MM.1S (cell line): ENCODE measurements around the gene ADAMTS18.
"Not testable (repeated sequence)": the region's sequence is repeated elsewhere in the genome, so short reads cannot be mapped to it uniquely, and the experiment has no call there.

Experiments
- DNase-seq: peaks from one replicate; pipeline ENCODE4 v3.0.0-alpha.2; 2015
- H2AFZ ChIP-seq: fragments of 300-600 bp; sonication (generic); 2 replicates; pipeline ENCODE4 v1.6.0; 2016; ENCODE audit warnings: antibody characterized with exemption, low read length
- H3F3A ChIP-seq: fragments of 300-600 bp; sonication (generic); 2 replicates; pipeline ENCODE4 v1.6.1; 2016; ENCODE audit warnings: mild to moderate bottlenecking, antibody characterized with exemption, low read length, moderate library complexity, mixed read lengths; ENCODE audit not compliant: insufficient read depth
- H3K27ac ChIP-seq: fragments of 300-600 bp; sonication (generic); 2 replicates; pipeline ENCODE4 v1.5.1; 2016; ENCODE audit warnings: mild to moderate bottlenecking, low read length
- H3K27me3 ChIP-seq: fragments of 300-600 bp; sonication (generic); replicated peaks from 2 replicates; pipeline ENCODE4 v1.6.0; 2016; ENCODE audit warnings: low read length; ENCODE audit not compliant: insufficient read depth
- H3K36me3 ChIP-seq: fragments of 300-600 bp; sonication (generic); replicated peaks from 2 replicates; pipeline ENCODE4 v1.6.1; 2016; ENCODE audit warnings: mild to moderate bottlenecking, low read length, mixed read lengths; ENCODE audit not compliant: insufficient read depth
- H3K4me1 ChIP-seq: fragments of 300-600 bp; sonication (generic); 2 replicates; pipeline ENCODE4 v1.6.1; 2016; ENCODE audit warnings: low read length, mixed read lengths
- H3K4me2 ChIP-seq: fragments of 300-600 bp; sonication (generic); 2 replicates; pipeline ENCODE4 v1.6.0; 2016; ENCODE audit warnings: low read depth, low read length
- H3K4me3 ChIP-seq: fragments of 300-600 bp; sonication (generic); 2 replicates; pipeline ENCODE4 v1.5.1; 2016; ENCODE audit warnings: low read length, mixed read lengths
- H3K79me2 ChIP-seq: fragments of 300-600 bp; sonication (generic); 2 replicates; pipeline ENCODE4 v1.6.1; 2016; ENCODE audit warnings: mixed run types, low read length, mixed read lengths
- H3K9ac ChIP-seq: fragments of 300-600 bp; sonication (generic); 2 replicates; pipeline ENCODE4 v1.6.1; 2016; ENCODE audit warnings: low read length, mixed read lengths
- H3K9me2 ChIP-seq: fragments of 300-600 bp; sonication (generic); replicated peaks from 2 replicates; pipeline ENCODE4 v1.6.1; 2016; ENCODE audit warnings: mild to moderate bottlenecking, low read length, mixed read lengths; ENCODE audit not compliant: insufficient read depth
- H3K9me3 ChIP-seq: fragments of 300-600 bp; sonication (generic); replicated peaks from 2 replicates; pipeline ENCODE4 v1.6.1; 2016; ENCODE audit warnings: mild to moderate bottlenecking, low read length, mixed read lengths; ENCODE audit not compliant: insufficient read depth
- H4K20me1 ChIP-seq: fragments of 300-600 bp; sonication (generic); 2 replicates; pipeline ENCODE4 v1.6.1; 2016; ENCODE audit warnings: mild to moderate bottlenecking, low read length, moderate library complexity, mixed read lengths; ENCODE audit not compliant: insufficient read depth
- EZH2 ChIP-seq: fragments of 300-600 bp; sonication (generic); optimal IDR thresholded peaks from 2 replicates; pipeline ENCODE3; 2017; ENCODE audit warnings: low read depth, mild to moderate bottlenecking, antibody characterized with exemption, low read length, mixed read lengths
- EZH2phosphoT487 ChIP-seq: fragments of 300-600 bp; sonication (generic); IDR thresholded peaks from 2 replicates; pipeline ENCODE4 v1.6.1; 2018; ENCODE audit warnings: antibody characterized with exemption, low read length
- TF ChIP-seq, protein P1 (sequence below): fragments of 300-600 bp; sonication (generic); IDR thresholded peaks from 2 replicates; pipeline ENCODE4 v1.5.1; 2016; ENCODE audit warnings: antibody characterized with exemption, low read length, mixed read lengths

Gene ADAMTS18

DNA sequence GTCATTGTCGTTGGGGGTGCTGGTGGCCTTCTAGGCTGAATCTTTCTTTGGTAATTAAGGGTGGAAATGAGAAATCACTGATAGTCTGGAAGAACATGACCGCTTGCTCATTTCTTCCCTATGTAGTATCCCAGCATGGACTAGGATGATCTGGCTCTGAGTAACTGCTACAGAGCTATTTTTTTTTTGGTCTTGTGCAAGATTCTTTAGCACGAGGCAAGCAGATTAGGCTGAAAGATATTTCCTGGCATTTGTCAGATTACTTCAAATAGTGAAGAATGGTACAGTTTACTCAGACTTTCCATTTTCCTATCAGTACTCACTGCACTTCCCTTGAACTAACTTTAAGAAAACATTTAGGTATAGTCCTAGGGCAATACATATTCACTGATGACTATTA, 146.6 kb downstream of the ADAMTS18 start:
- no peaks in the 10 kb centered on the region for H3K4me1 ChIP-seq
- no peak for DNase-seq
- no peak overlapping the region for H3K27ac ChIP-seq
- H4K20me1 ChIP-seq: no peaks in the 10 kb centered on the region
- no peak overlapping the region for H2AFZ ChIP-seq
- H3K4me3 ChIP-seq: no peak overlapping the region
- H3K79me2 ChIP-seq: no peaks in the 10 kb centered on the region
- no peaks in the 10 kb centered on the region for H3K27me3 ChIP-seq
- H3K36me3 ChIP-seq: no peaks in the 10 kb centered on the region
- no peaks in the 10 kb centered on the region for H3F3A ChIP-seq
- H3K9me3 ChIP-seq: no peaks in the 10 kb centered on the region
- no peak overlapping the region for H3K9ac ChIP-seq
- H3K9me2 ChIP-seq: no peaks in the 10 kb centered on the region
- TF ChIP-seq, protein P1, sequence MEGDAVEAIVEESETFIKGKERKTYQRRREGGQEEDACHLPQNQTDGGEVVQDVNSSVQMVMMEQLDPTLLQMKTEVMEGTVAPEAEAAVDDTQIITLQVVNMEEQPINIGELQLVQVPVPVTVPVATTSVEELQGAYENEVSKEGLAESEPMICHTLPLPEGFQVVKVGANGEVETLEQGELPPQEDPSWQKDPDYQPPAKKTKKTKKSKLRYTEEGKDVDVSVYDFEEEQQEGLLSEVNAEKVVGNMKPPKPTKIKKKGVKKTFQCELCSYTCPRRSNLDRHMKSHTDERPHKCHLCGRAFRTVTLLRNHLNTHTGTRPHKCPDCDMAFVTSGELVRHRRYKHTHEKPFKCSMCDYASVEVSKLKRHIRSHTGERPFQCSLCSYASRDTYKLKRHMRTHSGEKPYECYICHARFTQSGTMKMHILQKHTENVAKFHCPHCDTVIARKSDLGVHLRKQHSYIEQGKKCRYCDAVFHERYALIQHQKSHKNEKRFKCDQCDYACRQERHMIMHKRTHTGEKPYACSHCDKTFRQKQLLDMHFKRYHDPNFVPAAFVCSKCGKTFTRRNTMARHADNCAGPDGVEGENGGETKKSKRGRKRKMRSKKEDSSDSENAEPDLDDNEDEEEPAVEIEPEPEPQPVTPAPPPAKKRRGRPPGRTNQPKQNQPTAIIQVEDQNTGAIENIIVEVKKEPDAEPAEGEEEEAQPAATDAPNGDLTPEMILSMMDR: no peak
- no peak for TF ChIP-seq EZH2
- TF ChIP-seq EZH2phosphoT487: no peak
- H3K4me2 ChIP-seq: no peak overlapping the region

DNA sequence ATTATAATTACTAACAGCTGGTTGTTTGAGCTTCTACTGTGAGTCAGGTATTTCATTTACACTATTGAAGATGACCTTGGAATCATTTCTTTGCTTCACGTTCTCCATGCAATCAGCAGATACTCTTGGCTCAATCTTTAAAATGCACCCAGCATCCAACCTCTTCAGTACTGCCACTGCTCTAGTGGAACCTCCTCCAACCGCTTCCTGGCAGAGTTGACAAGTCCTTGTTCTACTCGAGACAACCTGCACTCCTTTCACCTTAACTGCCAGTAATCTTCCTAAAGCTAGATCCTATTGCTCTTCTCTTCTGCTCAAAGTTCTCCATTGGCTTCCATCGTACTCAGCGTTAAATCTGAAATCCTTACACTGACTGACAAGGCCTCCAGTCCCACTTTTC, 149.2 kb downstream of the ADAMTS18 start:
- Histone ChIP-seq H2AFZ (no peak overlapping the region), H3K27ac (no peak overlapping the region), H3K9me3 (no peaks in the 10 kb centered on the region), H3K4me3 (no peak overlapping the region), H3K9ac (no peak overlapping the region), H3K4me1 (no peaks in the 10 kb centered on the region), H3K27me3 (no peaks in the 10 kb centered on the region), H4K20me1 (no peaks in the 10 kb centered on the region), H3K4me2 (no peak overlapping the region), H3K79me2 (no peaks in the 10 kb centered on the region), H3K36me3 (no peaks in the 10 kb centered on the region), H3F3A (no peaks in the 10 kb centered on the region), H3K9me2 (no peaks in the 10 kb centered on the region)
- no peak for DNase-seq
- TF ChIP-seq EZH2: no peak
- TF ChIP-seq, protein P1: no peak
- no peak for TF ChIP-seq EZH2phosphoT487

DNA sequence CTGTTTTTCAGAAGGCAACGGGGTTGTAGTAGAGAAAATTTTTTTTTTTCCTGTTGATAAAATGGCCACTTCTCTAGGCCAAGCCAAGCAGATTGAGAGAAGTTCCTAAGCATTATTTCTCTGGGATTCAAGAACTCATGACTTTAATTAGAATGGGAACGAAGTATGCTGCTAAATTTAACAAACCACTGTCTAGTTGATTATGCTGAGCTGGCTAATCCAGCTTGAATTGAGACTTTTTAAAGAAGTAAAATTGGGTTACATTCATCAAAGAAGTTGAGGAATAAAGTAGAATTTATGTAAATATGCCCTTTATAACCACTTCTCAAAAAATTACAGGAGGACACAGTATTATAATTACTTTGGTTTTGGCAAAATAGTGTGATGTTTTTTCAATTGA, 152.5 kb downstream of the ADAMTS18 start:
- H3F3A ChIP-seq: no peaks in the 10 kb centered on the region
- no peak for TF ChIP-seq EZH2phosphoT487
- TF ChIP-seq, protein P1: no peak
- TF ChIP-seq EZH2: no peak
- H3K27ac ChIP-seq: no peak overlapping the region
- H3K4me3 ChIP-seq: no peak overlapping the region
- no peaks in the 10 kb centered on the region for H3K79me2 ChIP-seq
- no peaks in the 10 kb centered on the region for H3K27me3 ChIP-seq
- no peak overlapping the region for H3K9ac ChIP-seq
- H3K4me1 ChIP-seq: peaks cover 3% of the 10 kb centered on the region; the same call in 1 of the 2 replicates
- H3K9me2 ChIP-seq: no peaks in the 10 kb centered on the region
- H4K20me1 ChIP-seq: no peaks in the 10 kb centered on the region
- no peaks in the 10 kb centered on the region for H3K9me3 ChIP-seq
- no peak overlapping the region for H2AFZ ChIP-seq
- no peak for DNase-seq
- no peak overlapping the region for H3K4me2 ChIP-seq
- no peaks in the 10 kb centered on the region for H3K36me3 ChIP-seq

DNA sequence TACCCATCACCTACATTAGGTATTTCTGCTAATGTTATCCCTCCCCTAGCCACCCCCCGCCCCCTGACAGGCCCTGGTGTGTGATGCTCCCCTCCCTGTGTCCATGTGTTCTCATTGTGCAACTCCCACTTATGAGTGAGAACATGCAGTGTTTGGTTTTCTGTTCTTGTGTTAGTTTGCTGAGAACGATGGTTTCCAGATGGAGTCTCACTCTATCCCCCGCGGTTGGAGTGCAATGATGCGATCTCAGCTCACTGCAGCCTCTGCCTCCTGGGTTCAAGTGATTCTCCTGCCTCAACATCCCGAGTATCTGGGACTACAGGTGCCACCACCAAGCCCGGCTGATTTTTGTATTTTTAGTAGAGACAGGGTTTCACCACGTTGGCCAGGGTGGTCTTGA, 155.5 kb downstream of the ADAMTS18 start:
- not testable (repeated sequence) for H3K4me1 ChIP-seq, H3K9me2 ChIP-seq, H3K27me3 ChIP-seq, H3K36me3 ChIP-seq, H2AFZ ChIP-seq, H3K4me2 ChIP-seq, H4K20me1 ChIP-seq, H3F3A ChIP-seq, H3K9me3 ChIP-seq, H3K79me2 ChIP-seq, H3K4me3 ChIP-seq, DNase-seq, H3K9ac ChIP-seq, H3K27ac ChIP-seq
